ENCODE data around the gene CTIF. TPM values are rescaled to one million over a fixed set of nuclear protein-coding genes. Genes with fewer than 3 reads are reported as not detected.

Gene CTIF
- total RNA-seq, 6 donors from 2014 or later: 32.1 to 62.4 (median 47.8) TPM

DNA sequence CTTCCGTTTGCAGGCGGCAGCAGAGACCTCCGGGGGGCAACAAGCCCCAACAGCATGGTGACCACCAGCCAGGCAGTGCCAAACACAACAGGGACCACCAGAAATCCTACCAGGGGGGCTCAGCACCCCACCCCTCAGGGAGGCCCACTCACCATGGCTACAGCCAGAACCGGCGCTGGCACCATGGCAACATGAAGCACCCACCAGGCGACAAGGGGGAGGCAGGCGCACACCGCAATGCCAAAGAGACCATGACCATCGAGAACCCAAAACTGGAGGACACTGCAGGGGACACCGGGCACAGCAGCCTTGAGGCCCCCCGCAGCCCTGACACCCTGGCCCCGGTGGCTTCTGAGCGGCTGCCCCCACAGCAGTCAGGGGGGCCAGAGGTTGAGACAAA is 219.1 kb downstream of the CTIF start:
- ATAC-seq (ENCODE audit: low FRiP score in 2 of 2) (no peak), DNase-seq (no peak)
- no peak overlapping the region for H3K4me3 ChIP-seq
- H3K36me3 ChIP-seq: peaks cover 0 to 31% (median 22%) of the 10 kb centered on the region in 4 donors
- no peak for TF ChIP-seq POLR2AphosphoS5 (IDR thresholded peaks at IDR 0.05)
- TF ChIP-seq, protein P1, sequence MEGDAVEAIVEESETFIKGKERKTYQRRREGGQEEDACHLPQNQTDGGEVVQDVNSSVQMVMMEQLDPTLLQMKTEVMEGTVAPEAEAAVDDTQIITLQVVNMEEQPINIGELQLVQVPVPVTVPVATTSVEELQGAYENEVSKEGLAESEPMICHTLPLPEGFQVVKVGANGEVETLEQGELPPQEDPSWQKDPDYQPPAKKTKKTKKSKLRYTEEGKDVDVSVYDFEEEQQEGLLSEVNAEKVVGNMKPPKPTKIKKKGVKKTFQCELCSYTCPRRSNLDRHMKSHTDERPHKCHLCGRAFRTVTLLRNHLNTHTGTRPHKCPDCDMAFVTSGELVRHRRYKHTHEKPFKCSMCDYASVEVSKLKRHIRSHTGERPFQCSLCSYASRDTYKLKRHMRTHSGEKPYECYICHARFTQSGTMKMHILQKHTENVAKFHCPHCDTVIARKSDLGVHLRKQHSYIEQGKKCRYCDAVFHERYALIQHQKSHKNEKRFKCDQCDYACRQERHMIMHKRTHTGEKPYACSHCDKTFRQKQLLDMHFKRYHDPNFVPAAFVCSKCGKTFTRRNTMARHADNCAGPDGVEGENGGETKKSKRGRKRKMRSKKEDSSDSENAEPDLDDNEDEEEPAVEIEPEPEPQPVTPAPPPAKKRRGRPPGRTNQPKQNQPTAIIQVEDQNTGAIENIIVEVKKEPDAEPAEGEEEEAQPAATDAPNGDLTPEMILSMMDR (IDR thresholded peaks at IDR 0.05): no peak
- TF ChIP-seq POLR2A (IDR thresholded peaks at IDR 0.05): no peak
- TF ChIP-seq EP300 (IDR thresholded peaks at IDR 0.05): no peak
- H3K9me3 ChIP-seq: no peaks in the 10 kb centered on the region
- 63 to 90% methylated on average over 3 to 13 of the region's 13 CpGs for WGBS, 2 donors
- peaks cover 0 to 7% (median 2%) of the 10 kb centered on the region in 4 donors for H3K4me1 ChIP-seq
- no peaks in the 10 kb centered on the region for H3K27me3 ChIP-seq
- H3K27ac ChIP-seq: no peak overlapping the region

DNA sequence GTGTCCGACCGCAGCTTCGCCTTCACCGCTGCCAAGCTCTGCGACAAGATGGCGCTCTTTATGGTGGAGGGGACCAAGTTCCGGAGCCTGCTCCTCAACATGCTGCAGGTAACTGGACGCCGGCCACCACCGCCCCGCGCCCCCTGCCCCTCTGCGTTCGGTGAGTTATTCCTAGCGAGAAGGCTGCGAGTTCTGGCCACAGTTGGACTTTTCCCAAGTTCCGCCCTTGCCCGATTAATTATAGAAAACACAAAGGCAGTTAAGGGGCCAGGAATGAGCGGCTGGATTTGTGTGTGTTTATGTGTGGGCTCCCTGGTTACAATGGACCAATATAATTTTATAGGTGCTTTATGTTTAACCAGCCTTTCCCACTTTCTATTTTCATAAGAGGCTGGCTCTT is 222.8 kb downstream of the CTIF start:
- Histone ChIP-seq H3K27ac (no peak overlapping the region), H3K4me1 (peaks cover 0 to 23% (median 14%) of the 10 kb centered on the region in 4 donors), H3K9me3 (no peaks in the 10 kb centered on the region), H3K27me3 (no peaks in the 10 kb centered on the region), H3K36me3 (peaks cover 0 to 44% (median 23%) of the 10 kb centered on the region in 4 donors), H3K4me3 (no peak overlapping the region)
- no peak for TF ChIP-seq POLR2AphosphoS5 (IDR thresholded peaks at IDR 0.05)
- TF ChIP-seq, protein P1 (IDR thresholded peaks at IDR 0.05): no peak
- TF ChIP-seq EP300 (IDR thresholded peaks at IDR 0.05): no peak
- TF ChIP-seq POLR2A (IDR thresholded peaks at IDR 0.05): no peak
- peak in 1 of 2 donors; percentile 72 for DNase-seq
- WGBS, 2 donors: 96 to 99% methylated on average over 10 to 18 of the region's 19 CpGs
- ATAC-seq (ENCODE audit: low FRiP score in 2 of 2): no peak

DNA sequence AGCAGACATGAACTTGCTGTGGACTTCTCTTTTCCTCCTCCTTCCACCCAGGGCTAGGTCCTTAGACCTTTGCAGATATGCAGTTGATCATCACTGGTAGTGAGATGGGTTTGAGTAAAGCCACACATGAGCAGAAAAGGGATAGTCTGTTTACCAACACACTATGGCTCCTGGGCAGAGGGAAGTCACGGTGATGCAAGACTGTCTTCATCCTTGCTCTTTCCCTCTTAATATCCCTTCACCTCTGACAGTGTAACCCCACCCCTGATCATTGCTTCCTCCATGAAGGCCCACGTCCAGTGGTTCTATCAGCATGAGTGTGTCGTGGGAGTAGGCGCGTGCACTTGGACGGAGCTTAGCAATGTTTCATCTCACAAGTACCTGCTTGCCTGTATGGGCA is 223.2 kb downstream of the CTIF start:
- H3K4me3 ChIP-seq: no peak overlapping the region
- DNase-seq (no peak), ATAC-seq (ENCODE audit: low FRiP score in 2 of 2) (no peak)
- peaks cover 0 to 23% (median 14%) of the 10 kb centered on the region in 4 donors for H3K4me1 ChIP-seq
- H3K9me3 ChIP-seq: no peaks in the 10 kb centered on the region
- TF ChIP-seq POLR2AphosphoS5 (IDR thresholded peaks at IDR 0.05) (no peak), POLR2A (IDR thresholded peaks at IDR 0.05) (no peak), EP300 (IDR thresholded peaks at IDR 0.05) (no peak)
- TF ChIP-seq, protein P1 (IDR thresholded peaks at IDR 0.05): no peak
- H3K27me3 ChIP-seq: no peaks in the 10 kb centered on the region
- 92 to 94% methylated on average over 6 of the region's 6 CpGs for WGBS, 2 donors
- peaks cover 0 to 46% (median 23%) of the 10 kb centered on the region in 4 donors for H3K36me3 ChIP-seq
- peak overlapping the region in 1 of 4 donors; percentile 30 for H3K27ac ChIP-seq

DNA sequence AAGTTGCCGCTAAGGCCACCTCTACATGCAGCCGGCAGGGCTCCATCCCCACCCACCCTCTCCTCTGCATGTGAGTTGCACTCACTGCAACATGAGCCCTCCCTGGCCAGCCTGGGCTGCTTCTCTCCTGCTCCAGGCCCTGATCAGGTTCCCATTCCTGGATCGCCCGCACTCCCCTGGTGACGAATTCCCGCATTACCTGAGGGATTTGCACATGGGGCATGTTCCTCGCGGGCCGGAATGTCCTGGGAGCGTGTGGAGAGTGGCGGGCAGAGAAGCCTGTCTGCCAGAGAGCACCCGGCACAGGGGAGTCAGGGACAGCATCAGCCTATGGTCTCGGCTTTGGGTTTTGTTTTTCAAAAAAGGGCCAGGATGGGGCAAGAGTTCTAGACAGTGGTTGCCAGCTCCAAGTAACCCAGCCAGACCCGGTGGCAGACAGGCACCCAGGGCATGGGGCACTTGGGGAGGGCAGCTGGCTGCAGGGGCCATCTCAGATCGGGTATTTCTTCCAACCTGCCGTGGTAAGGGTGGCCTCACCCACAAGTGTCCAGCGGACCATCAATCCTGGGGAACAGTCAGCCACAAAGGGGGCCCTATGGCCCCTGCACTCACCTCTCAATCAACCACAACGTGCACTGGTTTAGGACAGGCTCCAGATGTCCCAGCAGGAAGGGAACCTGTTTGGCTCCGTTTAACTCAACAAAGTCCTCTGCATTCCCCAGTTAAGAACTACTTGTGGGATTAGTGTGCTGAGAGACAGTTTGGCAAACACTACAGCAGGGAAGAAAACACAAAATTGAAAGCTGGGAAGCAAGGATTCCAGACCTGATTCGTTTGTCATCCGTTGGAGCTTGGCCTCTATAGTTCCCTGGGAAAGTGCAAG is 224.2 kb downstream of the CTIF start:
- WGBS, 2 donors: 77 to 80% methylated on average over 16 to 21 of the region's 21 CpGs
- ATAC-seq (ENCODE audit: low FRiP score in 2 of 2) (peak; percentile 18 to 44), DNase-seq (no peak)
- peak in 1 of 2 donors; percentile 8 for TF ChIP-seq POLR2AphosphoS5 (IDR thresholded peaks at IDR 0.05)
- TF ChIP-seq EP300 (IDR thresholded peaks at IDR 0.05): no peak
- no peak for TF ChIP-seq POLR2A (IDR thresholded peaks at IDR 0.05)
- TF ChIP-seq, protein P1 (IDR thresholded peaks at IDR 0.05): peak in 1 of 6 experiments; percentile 35
- H3K27ac ChIP-seq: peak overlapping the region; percentile 31 to 54 (median 40)
- no peaks in the 10 kb centered on the region for H3K27me3 ChIP-seq
- peaks cover 0 to 23% (median 14%) of the 10 kb centered on the region in 4 donors for H3K4me1 ChIP-seq
- H3K9me3 ChIP-seq: no peaks in the 10 kb centered on the region
- peaks cover 0 to 42% (median 21%) of the 10 kb centered on the region in 4 donors for H3K36me3 ChIP-seq
- H3K4me3 ChIP-seq: no peak overlapping the region
